HG02981 (cell line): Measurements from ENCODE around the gene FOXS1.

Experiments used
- ATAC-seq: cut with Tn5 transposase; IDR thresholded peaks from one replicate; pipeline ENCODE4 v1.9.1; 2021; ENCODE audit warnings: mild to moderate bottlenecking, moderate library complexity; ENCODE audit not compliant: unreplicated experiment

The FOXS1 gene

DNA sequence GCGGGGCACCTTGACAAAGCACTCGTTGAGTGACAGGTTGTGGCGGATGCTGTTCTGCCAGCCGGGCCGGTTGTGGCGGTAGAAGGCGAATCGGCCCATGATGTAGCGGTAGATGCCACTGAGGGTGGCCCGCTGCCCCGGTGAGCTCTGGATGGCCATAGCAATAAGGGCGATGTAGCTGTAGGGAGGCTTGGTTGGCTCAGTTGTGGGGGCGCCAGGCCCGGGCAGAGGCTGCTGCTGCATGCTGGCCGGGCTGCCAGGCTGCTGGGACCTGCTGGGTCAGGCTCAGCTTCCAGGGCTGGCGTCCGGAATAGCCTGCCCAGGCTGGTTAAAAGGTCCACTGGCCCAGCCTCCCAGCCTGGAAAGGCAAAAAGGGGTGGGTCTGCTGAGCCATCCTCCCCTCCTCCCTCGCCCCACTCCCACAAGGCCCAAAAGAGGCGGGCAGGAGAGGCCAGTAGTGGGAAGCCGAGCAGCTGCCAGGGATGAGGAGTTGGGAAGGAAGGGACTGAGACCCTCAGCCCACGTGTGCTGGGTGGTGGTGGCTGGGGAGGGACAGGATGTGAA is at the start of gene FOXS1:
FOXS1 (minus strand) TSS at position 305 of the 564 bp plus-strand sequence; CDS start at position 243, 62 bp downstream.
- ATAC-seq: no peak

DNA sequence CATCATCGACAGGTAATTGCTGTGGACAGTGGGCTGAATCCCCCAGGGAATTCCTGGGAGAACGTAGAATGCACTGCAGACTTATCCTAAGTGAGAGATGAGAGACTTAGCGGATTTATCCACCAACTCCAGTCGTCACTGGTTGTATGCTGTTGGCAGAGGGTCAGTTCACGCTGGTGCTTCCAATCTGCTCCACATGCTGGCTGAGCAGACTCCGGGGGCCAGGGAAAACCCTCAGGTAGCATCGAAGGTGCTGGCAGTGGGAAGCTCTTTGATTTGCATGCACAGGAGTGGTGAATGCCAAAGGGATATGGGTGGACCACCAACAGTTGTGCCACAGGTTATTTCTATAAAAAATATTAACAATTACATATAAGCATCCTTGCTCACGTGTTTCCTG is 45.2 kb upstream of the FOXS1 start:
- ATAC-seq: no peak

DNA sequence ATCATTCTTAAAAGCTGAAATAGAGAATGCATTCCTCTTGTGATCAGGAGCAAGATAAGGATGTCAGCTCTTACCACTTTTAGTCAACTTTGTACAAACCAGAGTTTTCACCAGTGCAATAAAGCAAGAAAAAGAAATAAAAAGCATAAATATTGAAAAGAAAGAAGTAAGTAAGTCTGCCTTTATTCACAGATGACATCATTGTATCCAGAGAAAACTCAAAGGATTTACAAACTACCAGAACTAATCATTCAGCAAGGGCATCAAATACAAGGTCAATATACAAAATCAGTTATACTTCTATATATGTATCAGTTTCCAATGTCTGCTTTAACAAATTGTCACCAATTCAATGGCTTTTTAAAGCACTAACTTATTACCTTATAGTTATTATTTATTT is 38.4 kb upstream of the FOXS1 start:
- no peak for ATAC-seq

DNA sequence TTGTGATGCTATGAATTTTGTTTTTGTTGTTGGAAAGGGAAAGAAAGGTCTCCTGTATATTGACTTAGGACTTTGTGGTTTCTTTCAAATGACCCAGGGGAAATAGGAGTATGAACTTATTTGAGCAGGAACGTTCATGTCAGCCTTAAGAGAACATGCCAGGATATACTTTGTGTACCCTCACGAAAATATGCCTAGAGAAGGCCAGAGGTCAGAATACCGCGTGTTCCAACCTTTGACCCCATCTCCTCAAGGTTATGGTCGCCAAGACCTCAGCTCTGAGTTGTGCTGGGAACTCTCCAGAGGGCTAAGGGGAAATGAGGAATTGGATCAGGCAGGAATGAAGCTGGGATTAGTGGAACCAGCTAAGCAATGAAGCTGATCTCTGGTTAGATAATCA is 36.5 kb upstream of the FOXS1 start:
- no peak for ATAC-seq

DNA sequence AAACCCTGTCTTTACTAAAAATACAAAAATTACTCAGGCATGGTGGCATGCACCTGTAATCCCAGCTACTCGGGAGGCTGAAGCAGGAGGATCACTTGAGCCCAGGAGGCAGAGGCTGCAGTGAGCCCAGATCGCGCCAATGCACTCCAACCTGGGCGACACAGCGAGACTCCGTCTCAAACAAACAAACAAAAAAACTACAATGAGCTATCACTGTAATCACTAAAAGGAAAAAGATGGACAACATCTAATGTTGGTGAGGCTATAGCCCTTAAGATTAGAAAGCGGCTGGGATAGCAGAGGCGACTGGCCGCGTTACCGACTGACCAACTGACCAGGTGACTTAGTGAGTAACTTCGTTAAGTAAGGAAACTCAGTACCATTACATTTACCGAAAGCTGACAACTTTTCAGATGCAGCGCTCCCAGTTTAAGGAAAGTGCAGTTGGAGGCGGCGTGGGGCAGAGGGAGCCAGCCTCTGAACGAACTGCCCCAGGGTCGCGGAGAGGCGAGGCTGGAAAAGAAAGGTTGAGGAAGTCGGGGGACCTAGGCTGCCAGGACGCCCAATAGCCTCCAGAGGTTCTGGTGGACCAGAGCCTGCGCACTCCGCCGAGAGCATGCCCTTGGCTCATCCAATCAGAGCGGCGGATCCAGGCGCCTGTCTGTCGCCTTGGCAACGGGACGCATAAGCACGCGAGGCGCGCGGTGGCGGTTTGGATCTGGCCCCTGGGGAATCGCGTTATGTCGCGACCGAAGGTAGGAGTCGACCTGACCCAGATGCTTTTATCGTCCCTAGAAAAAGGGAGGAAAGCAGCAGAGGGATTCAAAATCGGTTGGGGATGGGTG is 34.0 kb upstream of the FOXS1 start:
- ATAC-seq: peak; percentile 82

DNA sequence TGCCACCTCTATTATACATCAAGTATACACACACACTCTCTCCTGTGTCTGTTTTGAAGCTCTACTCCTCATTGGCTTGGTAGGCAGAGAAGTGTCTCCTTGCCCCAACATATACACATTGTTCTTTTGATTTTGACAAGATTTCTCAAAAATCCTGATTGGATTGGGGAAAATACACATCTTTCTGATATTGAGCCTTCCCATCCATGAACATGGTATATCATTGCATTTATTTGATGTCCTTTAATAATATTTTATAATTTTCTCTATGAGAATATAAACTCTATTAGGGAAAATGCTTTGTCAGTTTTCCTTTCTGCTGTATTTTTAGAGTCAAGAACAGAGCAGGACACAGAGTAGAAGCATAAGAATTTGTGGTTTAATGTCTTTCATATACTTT is 32.3 kb upstream of the FOXS1 start:
- ATAC-seq: no peak

DNA sequence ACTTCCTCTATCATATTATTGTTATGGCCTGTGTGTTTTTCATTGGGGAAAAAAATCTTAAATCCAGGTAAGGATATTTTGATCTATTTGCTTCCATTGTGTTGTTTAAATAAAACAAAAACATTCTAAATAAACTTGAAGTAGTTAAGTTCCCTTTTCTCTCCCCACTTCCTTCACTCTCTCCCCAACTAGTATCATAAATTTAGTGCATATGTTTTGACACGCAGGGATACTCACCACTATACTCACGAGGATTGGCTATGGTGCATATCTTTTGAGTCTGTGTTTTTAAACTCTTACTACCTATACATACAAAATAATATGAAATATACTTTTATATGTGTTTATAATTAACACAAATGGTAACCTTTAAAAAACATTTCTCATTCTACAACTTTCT is 30.3 kb upstream of the FOXS1 start:
- ATAC-seq: no peak

DNA sequence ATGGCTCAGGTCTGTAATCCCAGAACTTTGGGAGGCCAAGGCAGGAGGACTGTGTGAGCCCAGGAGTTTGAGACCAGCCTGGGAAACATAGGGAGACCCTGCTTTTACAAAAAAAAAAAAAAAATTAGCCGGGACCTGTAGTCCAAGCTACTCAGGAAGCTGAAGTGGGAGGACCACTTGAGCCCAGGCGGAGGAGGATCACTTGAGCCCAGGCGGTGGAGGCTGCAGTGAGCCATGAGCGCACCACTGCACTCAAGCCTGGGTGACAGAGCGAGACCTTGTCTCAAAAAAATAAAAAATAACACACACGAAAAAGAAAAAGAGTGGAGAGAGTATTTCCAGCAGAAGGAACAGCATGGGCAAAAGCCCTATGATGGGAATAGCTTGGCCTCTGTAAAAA is 27.0 kb upstream of the FOXS1 start:
- ATAC-seq: no peak

DNA sequence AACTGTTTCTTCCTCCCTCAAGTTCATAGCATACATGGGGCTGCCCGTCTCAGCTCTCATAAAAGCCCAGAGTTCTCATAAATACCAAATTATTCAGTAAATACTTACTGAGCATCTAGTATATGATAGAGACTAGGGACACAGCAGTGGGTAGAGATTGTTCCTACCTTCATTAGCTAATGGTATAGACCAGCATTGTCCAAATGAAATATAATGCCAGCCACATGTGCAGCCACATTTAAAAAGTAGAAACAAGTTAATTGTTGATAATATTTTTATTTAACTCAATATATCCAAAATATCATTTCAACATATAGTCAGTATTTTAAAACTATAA is 26.2 kb upstream of the FOXS1 start:
- ATAC-seq: no peak

DNA sequence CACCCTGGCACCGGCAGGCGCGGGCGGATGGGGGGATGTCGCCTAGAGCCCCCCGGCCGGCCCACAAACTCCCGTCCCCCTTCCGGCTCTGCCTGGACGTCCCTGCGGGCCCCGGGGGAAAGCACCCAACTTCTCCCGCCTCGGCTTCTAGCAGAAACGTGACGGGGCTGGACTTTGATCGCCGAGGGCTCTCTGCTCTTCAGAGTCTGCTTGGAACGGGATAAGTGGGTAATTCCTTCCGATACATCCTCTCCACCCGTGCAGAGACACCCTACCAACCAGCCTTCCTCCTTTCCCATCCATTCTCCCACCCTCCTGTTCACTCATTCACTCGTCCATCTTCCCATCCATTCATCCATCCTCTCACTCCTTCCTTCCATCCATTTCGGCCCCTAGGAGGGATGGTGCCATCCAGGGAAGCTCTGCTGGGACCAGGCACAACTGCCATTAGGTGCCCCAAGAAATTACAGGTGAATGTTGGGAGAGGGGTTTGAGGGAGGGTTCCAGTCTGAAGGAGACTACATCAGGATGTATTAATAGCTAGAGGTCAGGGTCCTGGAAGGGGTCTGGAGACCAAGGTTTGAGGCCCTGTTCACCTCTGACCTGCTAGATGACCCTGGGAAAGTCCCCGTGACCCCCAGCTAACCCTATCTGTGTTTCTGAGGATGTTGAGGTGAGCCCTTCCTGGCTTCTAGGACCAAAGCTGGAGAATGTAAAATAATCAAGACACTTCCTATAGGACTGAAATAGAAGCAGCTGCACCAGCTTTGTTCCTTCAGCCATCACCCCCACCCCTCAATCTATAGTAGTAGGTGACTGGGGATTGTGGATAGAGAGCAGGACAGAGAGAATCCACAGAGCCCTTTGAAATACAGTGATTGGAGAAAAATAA is 25.6 kb upstream of the FOXS1 start:
- no peak for ATAC-seq

DNA sequence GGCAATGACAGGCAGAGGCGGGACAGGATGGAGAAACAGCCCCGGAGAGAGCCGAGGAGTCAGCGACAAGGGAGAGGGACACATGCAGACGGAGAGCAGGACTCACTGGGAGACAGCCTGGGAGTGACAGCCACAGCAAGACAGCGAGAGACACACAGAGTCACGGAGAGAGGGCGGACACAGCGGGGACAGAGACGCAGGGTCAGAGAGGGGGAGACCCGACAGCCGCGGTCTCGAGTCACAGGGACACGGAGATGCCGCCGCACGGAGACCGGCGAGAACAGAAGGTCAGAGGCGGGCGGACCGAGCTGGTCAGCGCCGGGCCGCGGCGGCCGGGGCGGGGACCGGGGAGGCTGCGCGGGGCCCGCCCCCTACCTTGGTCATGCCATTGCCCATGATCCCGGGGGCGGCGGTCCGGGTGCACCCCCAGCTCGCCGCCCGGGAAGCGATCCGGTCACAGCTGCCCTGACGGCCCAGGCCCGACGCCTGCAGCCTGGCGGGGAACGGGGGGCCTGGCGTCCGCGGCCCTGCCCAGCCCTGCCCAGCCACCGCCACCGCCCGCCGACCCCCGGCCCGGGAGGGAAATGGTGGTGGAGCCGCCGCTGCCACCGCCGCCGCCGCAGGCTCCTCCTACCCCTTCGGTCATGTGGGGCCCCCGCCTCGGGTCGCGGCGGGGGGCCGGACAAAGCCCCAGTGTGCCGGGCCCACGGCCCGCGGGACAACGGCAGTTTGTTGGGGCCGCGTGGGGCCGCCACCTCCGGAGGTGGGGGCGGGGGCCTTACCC is 24.7 kb upstream of the FOXS1 start, which contains the start of the genes DUSP15 and TTLL9:
DUSP15 (minus strand) TSS at position 586 of the 784 bp plus-strand sequence; CDS start at position 396, 190 bp downstream.
TTLL9 (plus strand) TSS at position 693 of the 784 bp plus-strand sequence. CDS start 493 bp downstream, outside the sequence.
- ATAC-seq: no peak

DNA sequence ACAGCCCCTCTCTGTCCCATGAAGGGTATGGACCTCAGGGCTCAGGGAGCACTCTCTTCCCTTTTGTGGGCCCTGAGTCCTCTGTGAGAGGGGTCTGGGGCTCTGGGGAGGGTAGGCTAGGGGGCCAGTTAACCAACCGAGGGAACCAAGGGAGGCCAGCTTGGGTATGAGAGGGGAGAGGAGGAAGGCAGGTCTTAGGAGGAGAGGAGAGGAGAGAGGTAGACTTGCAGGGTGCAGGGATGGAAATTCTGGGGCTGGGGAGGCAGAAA is 24.2 kb upstream of the FOXS1 start:
- ATAC-seq: no peak

DNA sequence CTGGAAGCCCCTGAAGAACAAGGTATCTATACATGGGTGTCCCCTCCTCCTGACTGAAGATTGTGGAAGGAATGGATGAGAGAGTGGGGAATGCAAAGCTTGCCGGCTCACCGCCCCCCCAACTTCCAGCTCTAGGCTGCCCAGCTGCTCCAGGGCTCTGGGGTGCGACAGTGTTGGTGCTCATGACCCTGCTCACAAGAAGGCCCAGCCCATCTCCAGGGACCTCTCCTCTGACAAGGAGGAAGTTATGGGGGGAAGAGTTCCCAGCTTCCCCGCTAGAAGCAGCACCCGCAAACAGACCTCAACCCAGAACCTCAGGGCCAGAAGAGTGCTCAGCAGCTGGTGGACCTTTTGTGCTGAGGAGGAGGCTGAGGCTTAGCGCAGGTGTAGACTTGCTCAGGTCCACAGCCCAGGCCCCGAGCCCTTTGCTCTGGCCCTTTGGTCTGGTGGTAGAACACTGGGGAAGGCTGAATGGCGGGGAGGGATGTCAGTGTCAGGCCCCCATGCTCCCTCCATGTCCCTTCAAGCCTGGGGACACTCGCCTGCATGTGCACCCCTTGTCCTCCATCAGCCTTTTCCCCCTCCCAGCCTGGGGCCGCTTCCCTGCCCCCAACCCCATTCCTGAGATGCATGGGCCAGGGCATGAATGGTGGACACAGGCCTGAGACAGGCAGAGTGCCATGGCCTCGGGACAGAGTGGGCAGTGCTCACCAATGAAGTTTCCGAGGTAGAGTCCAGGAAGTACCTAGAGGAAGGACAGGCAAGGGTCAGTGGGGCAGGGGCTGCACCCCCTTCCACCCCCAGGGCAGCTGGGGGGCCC is 23.7 kb upstream of the FOXS1 start:
- ATAC-seq: no peak

DNA sequence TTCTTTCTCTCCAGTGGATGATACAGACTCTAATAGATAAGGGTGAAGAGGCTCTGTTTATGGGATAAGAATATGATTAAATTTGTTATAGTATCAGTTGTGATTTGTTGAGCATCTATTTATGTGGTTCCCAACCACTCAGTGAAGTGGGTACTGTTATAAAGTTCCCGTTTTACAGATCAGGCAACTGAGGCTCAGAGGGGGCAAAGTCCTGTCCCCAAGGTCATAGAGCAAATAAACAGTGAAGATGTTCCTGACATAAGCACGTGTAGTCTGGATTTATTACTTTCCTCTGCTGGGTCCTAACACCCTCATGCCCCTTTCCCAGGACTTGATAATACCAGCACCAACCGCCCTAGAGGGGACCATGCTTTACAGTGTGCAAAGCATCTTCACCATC is 20.8 kb upstream of the FOXS1 start:
- ATAC-seq: no peak

DNA sequence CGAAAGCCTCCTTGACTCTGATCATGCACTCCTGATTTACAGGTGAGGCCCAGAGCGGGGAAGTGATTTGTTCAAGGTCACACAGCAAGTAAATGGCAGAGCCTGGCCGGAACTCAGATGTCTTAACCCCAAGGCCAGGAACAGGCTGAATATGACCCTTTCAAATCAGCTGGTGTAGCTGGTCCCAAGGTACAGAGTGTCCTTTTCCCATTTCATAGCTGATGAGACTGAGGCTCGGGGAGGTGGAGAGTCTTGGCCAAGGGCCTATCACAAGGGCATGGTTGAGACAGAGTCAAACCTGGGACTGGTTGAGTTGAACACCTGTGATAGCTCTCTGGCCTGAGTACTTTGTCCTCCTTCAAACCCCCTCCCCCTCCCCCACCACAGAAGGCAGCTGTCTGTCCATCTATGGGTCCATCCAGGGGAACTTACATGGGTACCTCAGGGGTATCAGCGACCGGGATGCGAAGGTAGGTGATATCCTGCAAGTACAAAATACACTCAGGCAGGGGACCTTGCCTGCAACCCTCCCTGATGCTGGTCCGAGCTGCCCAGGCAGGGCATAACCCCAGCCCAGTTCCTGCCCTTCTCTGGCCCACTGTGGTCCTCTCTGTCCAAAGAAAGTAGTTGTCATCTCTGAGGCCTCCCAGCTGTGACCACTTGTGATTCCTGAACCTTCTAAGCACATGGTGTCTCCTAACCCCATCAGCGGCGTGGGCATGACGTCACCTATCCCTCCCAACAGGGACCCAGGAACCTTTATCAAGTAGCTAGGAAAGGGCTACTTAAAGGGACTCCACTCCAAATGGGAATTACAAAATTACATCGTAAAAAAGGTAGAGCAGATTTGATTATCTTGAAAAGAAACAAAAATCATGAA is 19.4 kb upstream of the FOXS1 start:
- no peak for ATAC-seq

DNA sequence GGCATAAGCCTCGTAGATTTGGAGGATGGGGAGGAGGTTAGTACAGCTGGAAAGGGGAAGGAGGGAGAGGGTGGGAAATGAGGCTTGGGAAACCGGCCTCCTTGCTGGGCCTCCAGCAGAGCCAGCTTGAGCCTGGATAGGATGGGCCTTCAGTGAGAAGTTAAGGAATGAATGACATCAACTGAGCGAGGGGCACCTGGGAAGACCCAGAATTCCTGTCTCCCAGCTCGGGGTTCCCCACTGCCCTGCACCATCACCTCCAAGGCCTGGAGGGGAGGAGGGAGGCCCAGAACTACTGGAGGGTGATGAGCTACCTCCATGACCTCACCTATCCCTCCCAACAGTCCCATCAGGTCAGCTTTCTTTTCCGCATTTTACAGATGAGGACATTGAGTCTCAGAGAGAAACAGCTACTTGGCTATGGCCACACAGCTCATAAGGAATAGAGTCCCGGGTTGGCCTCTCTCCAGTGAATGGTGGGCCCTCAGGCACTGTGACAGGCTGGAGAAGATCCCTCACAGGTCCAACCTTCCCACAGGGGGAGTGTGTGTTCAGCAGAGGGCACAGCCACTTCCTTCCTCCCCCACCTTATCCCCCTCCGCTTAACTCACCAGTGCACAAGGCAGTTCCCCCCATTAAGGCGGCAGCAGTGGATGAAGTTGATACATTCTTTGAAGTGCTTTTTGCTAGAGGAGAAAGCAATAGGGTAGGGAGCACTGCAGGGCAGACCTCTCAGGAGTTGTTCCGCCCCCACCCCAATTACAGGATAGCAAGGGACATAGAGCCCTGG is 18.1 kb upstream of the FOXS1 start:
- no peak for ATAC-seq

DNA sequence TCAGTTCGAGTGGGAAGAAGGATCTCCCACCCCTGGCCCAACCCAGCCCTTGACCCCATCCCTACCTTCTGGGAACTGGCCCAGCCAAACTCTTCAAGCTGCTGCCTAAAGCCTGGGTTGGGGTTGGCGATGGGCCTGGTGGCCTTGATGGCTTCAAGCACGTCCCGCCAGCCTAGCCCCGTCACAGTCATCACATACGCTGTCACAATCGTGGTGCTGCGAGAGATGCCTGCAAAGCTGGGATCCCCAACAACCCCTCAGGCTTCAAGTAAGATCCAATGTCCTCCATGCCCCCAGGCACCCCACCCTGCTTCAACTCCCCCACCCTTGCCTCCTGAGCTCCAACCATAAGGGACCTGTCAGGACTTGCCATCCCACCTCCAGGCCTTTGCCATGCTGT is 17.1 kb upstream of the FOXS1 start:
- no peak for ATAC-seq

DNA sequence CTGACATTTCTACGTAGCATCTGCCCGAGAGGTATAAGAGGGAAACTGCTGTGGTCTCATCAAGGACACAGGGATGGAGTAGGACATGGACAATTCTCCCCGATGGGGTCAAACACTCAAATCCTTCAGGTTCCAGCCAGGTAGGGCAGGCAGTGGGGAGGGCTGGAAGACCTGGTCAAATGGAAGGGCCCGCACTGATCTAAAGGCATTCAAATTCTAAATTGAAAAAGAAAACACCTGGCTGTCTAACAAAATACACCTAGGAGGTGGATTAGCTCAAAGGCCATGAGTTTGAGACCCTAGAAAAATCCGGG is 16.7 kb upstream of the FOXS1 start:
- no peak for ATAC-seq
